ENCODE measurements around the gene INTS4.

DNA sequence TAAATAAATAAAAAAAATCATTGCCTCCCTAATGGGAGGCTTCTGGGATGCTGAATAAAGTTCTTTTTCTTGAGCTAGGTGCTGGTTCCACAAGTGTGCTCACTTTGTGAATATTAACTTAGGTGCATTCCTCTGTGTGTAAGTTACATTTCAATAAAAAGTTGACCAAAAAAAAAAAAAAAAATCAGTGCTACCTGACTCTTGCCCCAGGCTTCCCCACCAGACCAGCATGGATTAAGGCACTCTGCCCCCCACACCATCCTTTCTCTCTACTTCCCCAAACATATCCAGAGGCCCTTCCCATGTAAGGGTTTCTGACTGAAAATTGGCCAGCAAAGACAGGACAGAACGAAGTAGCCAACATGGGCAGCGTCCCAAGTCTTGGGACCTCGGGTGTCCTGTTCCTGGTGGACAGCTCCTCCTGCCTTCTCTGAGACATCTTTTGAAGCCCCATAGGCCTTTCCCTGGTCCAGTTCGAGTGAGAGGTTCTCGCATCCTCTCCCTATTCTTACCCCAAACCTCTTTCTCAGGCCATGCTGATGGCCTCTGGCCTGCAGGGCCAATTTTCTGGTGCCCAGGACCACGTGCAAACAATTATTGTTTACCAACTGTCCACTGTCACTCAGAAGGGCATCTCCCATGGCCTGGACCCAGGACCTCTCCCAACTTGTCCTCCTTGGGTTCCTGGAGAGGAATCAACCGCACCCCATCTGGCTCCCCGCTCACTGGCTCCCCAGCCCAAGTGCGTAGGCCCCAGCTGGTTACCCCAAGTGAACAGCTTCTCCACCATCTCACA, 43.6 kb upstream of the INTS4 start:
- TF ChIP-seq CTCF (conservative IDR thresholded peaks at IDR 0.05) (no peak), ZFX (IDR thresholded peaks at IDR 0.05) (no peak)

All from C4-2B (cell line).